NCI-H2029 (cell line): ENCODE measurements around the gene ARMC8.
"Not testable (repeated sequence)": the region's sequence is repeated elsewhere in the genome, so short reads cannot be mapped to it uniquely, and the experiment has no call there.

Source experiments
- DNase-seq: peaks from one replicate; lab custom pipeline; 2025; lab: John Stamatoyannopoulos, UW

The ARMC8 gene

GRCh38 chr3:138187296-138188012 is at the start of gene ARMC8:
TSS of gene ARMC8 (plus strand) at chr3:138187301. CDS start at chr3:138187555, 254 bp downstream.
- DNase-seq = peak; percentile 40

GRCh38 chr3:138137861-138138260 is 49.2 kb upstream of the ARMC8 start:
- no peak for DNase-seq

- DNase-seq = no peak
Observed at GRCh38 chr3:138139691-138140090, 47.4 kb upstream of the ARMC8 start.

- DNase-seq = no peak
Observed at GRCh38 chr3:138140940-138141339, 46.2 kb upstream of the ARMC8 start.

- DNase-seq = not testable (repeated sequence)
Observed at GRCh38 chr3:138142181-138142580, 44.9 kb upstream of the ARMC8 start.

GRCh38 chr3:138148503-138148902 is 38.6 kb upstream of the ARMC8 start:
- DNase-seq = no peak

- DNase-seq = no peak
Observed at GRCh38 chr3:138154534-138154933, 32.6 kb upstream of the ARMC8 start.

- DNase-seq = no peak
Observed at GRCh38 chr3:138157743-138158142, 29.4 kb upstream of the ARMC8 start.

GRCh38 chr3:138165061-138165460 is 22.0 kb upstream of the ARMC8 start:
- no peak for DNase-seq

GRCh38 chr3:138172625-138173024 is 14.5 kb upstream of the ARMC8 start:
- no peak for DNase-seq

- no peak for DNase-seq
Observed at GRCh38 chr3:138173769-138174420, 13.2 kb upstream of the ARMC8 start.

- peak; percentile 83 for DNase-seq
Observed at GRCh38 chr3:138174421-138175131, 12.5 kb upstream of the ARMC8 start, which contains the start of gene DBR1. TSS of gene DBR1 (minus strand) at chr3:138174921. CDS start at chr3:138174795, 126 bp downstream.

GRCh38 chr3:138180375-138181029 is 6.6 kb upstream of the ARMC8 start:
- DNase-seq = peak; percentile 15

GRCh38 chr3:138184994-138185393 is 2.1 kb upstream of the ARMC8 start:
- DNase-seq = no peak

- no peak for DNase-seq
Observed at GRCh38 chr3:138186221-138186620, 880 bp upstream of the ARMC8 start.

GRCh38 chr3:138186803-138187295 is 252 bp upstream of the ARMC8 start:
- peak; percentile 92 for DNase-seq

GRCh38 chr3:138188013-138188730 is 1.1 kb downstream of the ARMC8 start:
- no peak for DNase-seq

- no peak for DNase-seq
Observed at GRCh38 chr3:138195481-138195880, 8.4 kb downstream of the ARMC8 start.

GRCh38 chr3:138196023-138196422 is 8.9 kb downstream of the ARMC8 start:
- no peak for DNase-seq

- no peak for DNase-seq
Observed at GRCh38 chr3:138197058-138197457, 10.0 kb downstream of the ARMC8 start.

- no peak for DNase-seq
Observed at GRCh38 chr3:138197524-138197923, 10.4 kb downstream of the ARMC8 start.
